Subcutaneous preadipocyte (primary cell): ENCODE data around the gene DUSP19. TPM values are rescaled to one million over a fixed set of nuclear protein-coding genes. Genes with fewer than 3 reads are reported as not detected.

Experiments used
- small RNA-seq: library from RNA; depleted of rRNA; stranded (forward); fragments of <200 nt; gene quantifications from one replicate; pipeline ENCODE3, GENCODE V24; 2012
- total RNA-seq: library from RNA; depleted of rRNA; stranded (reverse); fragments of >200 nt; gene quantifications from 2 replicates; pipeline ENCODE4 v1.2.3, GENCODE V29; 2012

The DUSP19 gene, protein sequence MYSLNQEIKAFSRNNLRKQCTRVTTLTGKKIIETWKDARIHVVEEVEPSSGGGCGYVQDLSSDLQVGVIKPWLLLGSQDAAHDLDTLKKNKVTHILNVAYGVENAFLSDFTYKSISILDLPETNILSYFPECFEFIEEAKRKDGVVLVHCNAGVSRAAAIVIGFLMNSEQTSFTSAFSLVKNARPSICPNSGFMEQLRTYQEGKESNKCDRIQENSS
- 1.1 and 2.2 TPM in 2 replicates for total RNA-seq

DNA sequence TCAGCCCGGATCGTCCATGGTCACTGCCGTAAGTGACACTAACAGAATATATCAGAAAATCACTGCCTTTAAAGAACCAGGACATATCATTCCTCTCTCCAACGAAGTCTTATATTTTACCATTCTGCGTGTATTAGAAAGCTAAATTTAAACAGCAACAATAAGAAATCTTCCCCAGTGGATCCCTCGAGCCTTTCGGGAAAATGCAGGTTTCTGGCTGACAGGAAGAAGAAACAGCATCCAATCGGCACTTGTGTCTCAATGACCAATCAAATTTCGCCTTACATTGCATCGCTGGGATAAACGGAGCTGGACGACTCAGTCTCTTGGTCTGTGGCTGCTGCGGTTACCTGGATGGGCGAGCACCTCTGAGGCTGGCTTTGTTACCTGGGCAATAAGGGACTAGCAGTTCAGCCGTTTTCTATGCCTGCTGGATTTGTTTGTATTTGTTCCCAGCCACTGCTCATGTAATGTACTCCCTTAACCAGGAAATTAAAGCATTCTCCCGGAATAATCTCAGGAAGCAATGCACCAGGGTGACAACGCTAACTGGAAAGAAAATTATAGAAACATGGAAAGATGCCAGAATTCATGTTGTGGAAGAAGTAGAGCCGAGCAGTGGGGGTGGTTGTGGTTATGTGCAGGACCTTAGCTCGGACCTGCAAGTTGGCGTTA, at the start of gene DUSP19:
Gene DUSP19, plus strand, starts transcription at position 284 of the 675 bp plus-strand sequence. Its CDS starts 187 bp downstream, at position 471.

GRCh38 chr2:183038341-183039300, 39.9 kb upstream of the DUSP19 start, which contains the start of gene NCKAP1:
Gene NCKAP1, minus strand, starts transcription at chr2:183038457. Its CDS starts 358 bp downstream, at chr2:183038099.

DNA sequence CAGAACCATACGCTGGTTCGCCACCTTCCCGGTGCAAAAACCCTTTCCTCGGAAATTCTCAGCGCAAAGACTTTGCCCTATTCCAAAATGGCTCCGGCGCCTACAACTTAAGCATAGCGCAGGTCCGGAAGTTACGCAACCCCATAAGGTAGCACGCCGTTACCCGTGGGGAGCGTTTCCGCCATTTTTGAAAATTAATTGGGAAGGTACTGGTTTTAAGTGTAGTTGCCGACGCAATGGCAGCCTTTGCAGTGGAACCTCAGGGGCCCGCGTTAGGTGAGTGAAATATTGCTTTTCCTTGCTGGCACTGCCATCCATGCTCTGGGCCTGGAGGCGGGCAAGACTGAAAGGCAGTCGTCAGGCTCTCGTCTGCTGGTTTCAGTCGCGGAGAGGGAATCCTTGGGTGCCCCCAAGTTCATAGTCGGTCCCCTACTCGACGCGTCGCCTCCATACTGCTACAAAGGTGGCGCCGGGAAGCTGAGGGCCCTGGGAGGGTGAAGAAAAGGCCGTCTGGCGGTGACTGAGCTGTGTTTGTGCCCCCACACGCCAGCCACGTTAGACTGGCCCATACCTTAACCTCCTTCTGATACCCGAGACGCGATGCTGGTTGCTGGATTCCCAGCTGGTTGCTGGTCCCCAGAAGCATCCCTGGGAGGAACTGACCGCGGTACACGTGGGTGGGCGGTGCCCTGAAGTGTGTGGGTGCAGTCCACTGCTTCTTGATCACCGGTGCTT, 45.8 kb downstream of the DUSP19 start, which contains the start of gene NUP35:
Gene NUP35, plus strand, starts transcription at position 222 of the 735 bp plus-strand sequence. Its CDS starts 15 bp downstream, at position 237.

Small RNA genes lying within 50 kb of the gene (small RNA-seq; reads per million reads assigned to genes)
- not detected for gene RF00599

Other genes starting within 250 kb of the DUSP19 start
- under 0.01 TPM in 1 of 2 replicates, not detected in the other for gene FRZB, start 212.1 kb upstream of the DUSP19 start, total RNA-seq
- gene NCKAP1, start 40.3 kb upstream of the DUSP19 start, total RNA-seq, result 128 and 143 TPM in 2 replicates
- gene NUP35, start 45.7 kb downstream of the DUSP19 start, total RNA-seq, result 15.8 and 27.8 TPM in 2 replicates